Measurements from ENCODE around the gene PRDM7. TPM values are rescaled to one million over a fixed set of nuclear protein-coding genes. Genes with fewer than 3 reads are reported as not detected.

Gene PRDM7
- total RNA-seq, 2 experiments from 2014 or later: not detected

DNA sequence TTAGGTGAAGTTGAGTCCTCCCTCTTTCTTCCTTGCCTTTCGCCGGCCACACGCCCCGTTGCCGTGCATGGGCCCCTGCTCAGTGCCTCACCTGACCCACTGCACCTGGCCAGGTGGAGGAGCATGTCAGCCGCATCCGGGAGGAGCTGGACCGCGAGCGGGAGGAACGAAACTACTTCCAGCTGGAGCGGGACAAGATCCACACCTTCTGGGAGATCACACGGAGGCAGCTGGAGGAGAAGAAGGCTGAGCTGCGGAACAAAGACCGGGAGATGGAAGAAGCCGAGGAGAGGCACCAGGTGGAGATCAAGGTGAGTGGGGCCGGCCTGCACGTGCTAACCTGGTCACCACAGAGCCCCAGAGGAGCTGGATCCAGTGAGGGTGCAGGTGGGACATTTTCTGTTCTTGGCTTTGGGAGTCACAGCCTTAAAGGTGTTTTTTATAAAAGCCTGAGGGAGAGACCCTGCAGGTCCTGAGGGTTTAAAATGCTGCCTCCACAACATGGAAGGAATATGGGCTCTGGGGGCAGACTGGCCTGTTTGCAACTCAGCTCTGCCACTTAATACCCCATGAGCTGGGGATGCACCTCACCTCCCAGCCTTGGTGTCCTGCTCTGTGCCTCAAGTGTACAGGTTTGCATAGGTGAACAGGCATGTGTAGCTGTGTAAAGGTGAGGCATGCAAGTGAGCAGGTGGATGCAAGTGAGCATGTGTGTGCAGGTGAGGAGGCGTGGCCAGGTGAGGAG is 45.8 kb downstream of the PRDM7 start:
- ATAC-seq (peak; percentile 27), DNase-seq (no peak)
- no peaks in the 10 kb centered on the region for H3K27me3 Mint-ChIP-seq
- H3K9me3 Mint-ChIP-seq: no peaks in the 10 kb centered on the region
- no peak overlapping the region for H3K4me3 Mint-ChIP-seq
- no peak overlapping the region for H3K27ac Mint-ChIP-seq
- TF ChIP-seq, protein P1, sequence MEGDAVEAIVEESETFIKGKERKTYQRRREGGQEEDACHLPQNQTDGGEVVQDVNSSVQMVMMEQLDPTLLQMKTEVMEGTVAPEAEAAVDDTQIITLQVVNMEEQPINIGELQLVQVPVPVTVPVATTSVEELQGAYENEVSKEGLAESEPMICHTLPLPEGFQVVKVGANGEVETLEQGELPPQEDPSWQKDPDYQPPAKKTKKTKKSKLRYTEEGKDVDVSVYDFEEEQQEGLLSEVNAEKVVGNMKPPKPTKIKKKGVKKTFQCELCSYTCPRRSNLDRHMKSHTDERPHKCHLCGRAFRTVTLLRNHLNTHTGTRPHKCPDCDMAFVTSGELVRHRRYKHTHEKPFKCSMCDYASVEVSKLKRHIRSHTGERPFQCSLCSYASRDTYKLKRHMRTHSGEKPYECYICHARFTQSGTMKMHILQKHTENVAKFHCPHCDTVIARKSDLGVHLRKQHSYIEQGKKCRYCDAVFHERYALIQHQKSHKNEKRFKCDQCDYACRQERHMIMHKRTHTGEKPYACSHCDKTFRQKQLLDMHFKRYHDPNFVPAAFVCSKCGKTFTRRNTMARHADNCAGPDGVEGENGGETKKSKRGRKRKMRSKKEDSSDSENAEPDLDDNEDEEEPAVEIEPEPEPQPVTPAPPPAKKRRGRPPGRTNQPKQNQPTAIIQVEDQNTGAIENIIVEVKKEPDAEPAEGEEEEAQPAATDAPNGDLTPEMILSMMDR (IDR thresholded peaks at IDR 0.05): no peak
- peaks cover 19% of the 10 kb centered on the region for H3K36me3 Mint-ChIP-seq (ENCODE audit: low read depth)
- intact Hi-C loops (cut with micrococcal nuclease): no loop called here
- H3K4me1 Mint-ChIP-seq (ENCODE audit: low read depth): peaks cover 2% of the 10 kb centered on the region
- ChIA-PET CTCF (no interaction called here), POLR2A (no interaction called here)

DNA sequence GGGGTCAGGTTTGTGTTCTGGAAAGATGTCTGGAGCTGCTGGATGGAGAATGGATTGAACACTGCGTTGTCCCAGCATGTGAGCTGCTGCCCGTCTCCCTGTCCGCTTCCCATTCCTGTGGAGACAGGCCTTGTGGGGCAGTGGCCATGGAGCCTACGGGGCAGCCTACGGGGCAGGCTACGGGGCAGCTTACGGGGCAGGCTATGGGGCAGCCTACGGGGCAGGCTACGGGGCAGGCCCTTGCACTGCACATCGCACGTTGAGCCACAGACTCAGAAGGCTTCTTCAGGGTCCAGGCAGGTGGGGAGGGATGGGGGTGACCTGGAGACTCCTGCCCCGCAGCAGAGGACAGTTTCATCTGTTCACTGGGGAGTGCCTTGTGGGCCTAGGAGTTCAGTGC is 48.1 kb downstream of the PRDM7 start:
- DNase-seq (no peak), ATAC-seq (no peak)
- peaks cover 8% of the 10 kb centered on the region for H3K4me1 Mint-ChIP-seq (ENCODE audit: low read depth)
- no peak overlapping the region for H3K27ac Mint-ChIP-seq
- no peaks in the 10 kb centered on the region for H3K9me3 Mint-ChIP-seq
- H3K4me3 Mint-ChIP-seq: no peak overlapping the region
- H3K36me3 Mint-ChIP-seq (ENCODE audit: low read depth): peaks cover 19% of the 10 kb centered on the region
- ChIA-PET CTCF (no interaction called here), POLR2A (interaction anchor here (0.6 kb wide), 1 partner anchor 149 kb away, joined by 3 read pairs; no protein-coding TSS in a partner anchor)
- intact Hi-C loops (cut with micrococcal nuclease): no loop called here
- H3K27me3 Mint-ChIP-seq: no peaks in the 10 kb centered on the region
- TF ChIP-seq, protein P1 (IDR thresholded peaks at IDR 0.05): no peak

DNA sequence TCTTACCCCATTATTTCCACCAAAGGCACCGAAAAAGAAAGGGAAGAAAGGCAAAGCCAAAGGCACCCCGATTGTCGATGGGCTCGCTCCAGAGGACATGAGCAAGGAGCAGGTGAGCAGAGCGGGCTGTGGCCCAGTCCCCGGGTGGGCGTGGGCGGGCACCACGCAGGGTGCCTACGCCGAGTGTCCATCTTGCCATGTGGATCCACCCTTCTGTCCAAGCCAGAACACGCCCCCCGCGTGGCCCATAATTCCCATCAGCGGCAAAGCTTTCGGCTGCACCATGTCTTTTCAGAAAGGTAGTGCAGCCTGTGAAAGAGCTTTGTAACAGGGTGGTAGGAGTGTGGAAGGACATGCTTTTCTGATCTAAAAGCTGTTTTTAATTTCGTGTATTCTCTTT is 49.5 kb downstream of the PRDM7 start:
- TF ChIP-seq, protein P1 (IDR thresholded peaks at IDR 0.05): no peak
- no peaks in the 10 kb centered on the region for H3K27me3 Mint-ChIP-seq
- H3K36me3 Mint-ChIP-seq (ENCODE audit: low read depth): peaks cover 15% of the 10 kb centered on the region
- POLR2A ChIA-PET: no interaction called here
- no peak overlapping the region for H3K4me3 Mint-ChIP-seq
- intact Hi-C loops (cut with micrococcal nuclease): no loop called here
- no peak for DNase-seq
- H3K27ac Mint-ChIP-seq: no peak overlapping the region
- ATAC-seq: no peak
- CTCF ChIA-PET: no interaction called here
- no peaks in the 10 kb centered on the region for H3K9me3 Mint-ChIP-seq
- peaks cover 8% of the 10 kb centered on the region for H3K4me1 Mint-ChIP-seq (ENCODE audit: low read depth)

DNA sequence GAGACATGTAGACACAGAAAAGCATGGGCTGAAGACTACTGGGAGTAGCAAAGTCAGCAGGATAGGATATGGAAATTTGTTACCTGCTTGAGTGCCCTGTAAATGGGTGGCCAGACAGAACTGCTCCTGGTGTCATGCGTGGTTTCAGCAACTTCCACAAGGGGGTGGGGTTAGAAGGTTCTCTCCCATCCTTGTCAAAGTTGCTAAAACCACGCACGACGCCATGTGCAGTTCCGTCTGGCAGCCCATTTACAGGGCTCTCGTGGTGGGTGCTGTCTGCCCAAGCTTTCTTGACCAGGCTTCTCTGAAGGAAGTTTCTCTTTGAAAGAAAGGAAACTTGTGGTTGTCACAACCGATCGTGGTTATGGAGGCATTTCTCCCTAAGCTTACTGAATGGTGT is 51.0 kb downstream of the PRDM7 start:
- peaks cover 3% of the 10 kb centered on the region for H3K36me3 Mint-ChIP-seq (ENCODE audit: low read depth)
- intact Hi-C loops (cut with micrococcal nuclease): no loop called here
- TF ChIP-seq, protein P1 (IDR thresholded peaks at IDR 0.05): no peak
- H3K4me3 Mint-ChIP-seq: no peak overlapping the region
- POLR2A ChIA-PET: no interaction called here
- DNase-seq: no peak
- no peaks in the 10 kb centered on the region for H3K27me3 Mint-ChIP-seq
- CTCF ChIA-PET: no interaction called here
- H3K9me3 Mint-ChIP-seq: peaks cover 4% of the 10 kb centered on the region
- H3K4me1 Mint-ChIP-seq (ENCODE audit: low read depth): peaks cover 16% of the 10 kb centered on the region
- H3K27ac Mint-ChIP-seq: no peak overlapping the region
- no peak for ATAC-seq

DNA sequence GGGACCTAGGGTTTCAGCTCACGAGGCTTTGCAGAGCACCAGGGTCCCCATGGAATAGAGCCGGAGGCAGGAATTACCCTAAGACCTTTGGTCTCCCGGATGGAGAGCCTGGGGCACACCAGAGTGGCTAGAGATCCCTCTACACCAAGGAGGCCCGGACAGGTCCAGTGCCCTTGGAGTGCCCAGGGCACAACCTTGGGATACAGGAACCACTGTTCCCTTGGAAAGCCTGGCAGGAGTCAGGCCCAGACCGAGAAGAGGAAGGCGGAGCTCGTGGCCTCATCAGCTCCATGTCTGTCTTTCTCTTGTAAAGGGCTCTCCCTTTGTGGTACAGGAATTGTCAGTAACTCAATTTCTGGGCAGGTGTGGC is 54.1 kb downstream of the PRDM7 start:
- Mint-ChIP-seq H3K9me3 (peaks cover 4% of the 10 kb centered on the region), H3K27ac (no peak overlapping the region), H3K4me1 (ENCODE audit: low read depth) (peaks cover 18% of the 10 kb centered on the region), H3K36me3 (ENCODE audit: low read depth) (peaks cover 2% of the 10 kb centered on the region), H3K4me3 (peak overlapping the region; percentile 66), H3K27me3 (peaks cover 7% of the 10 kb centered on the region)
- ChIA-PET CTCF (interaction anchor here (1.4 kb wide), 1 partner anchor 317 kb away, joined by 3 read pairs; no protein-coding TSS in a partner anchor), POLR2A (interaction anchor here (1.1 to 1.2 kb wide), 2 partner anchors 11 to 27 kb away, joined by 3 to 5 read pairs; no protein-coding TSS in a partner anchor)
- TF ChIP-seq, protein P1 (IDR thresholded peaks at IDR 0.05): no peak
- DNase-seq (no peak), ATAC-seq (no peak)
- intact Hi-C loops (cut with micrococcal nuclease): no loop called here

Data from activated CD8-positive, alpha-beta T cell treated with anti-CD3 and anti-CD28 coated beads for 36 hours (primary cell).